Psoas muscle (tissue), 8 donors: ENCODE results near the gene PSORS1C2. TPM values are rescaled to one million over a fixed set of nuclear protein-coding genes. Genes with fewer than 3 reads are reported as not detected.

Source experiments
- ATAC-seq, 4 donors: fragments of 200-7000 bp; cut with Tn5 transposase; one replicate each; pipeline ENCODE4 v1.9.1; 2020; ENCODE audit warnings: moderate library complexity in 3 of 4, mild to moderate bottlenecking in 2 of 4
- DNase-seq, 2 donors: peaks; one replicate each; pipeline ENCODE4 v3.0.0-alpha.2; 2020
- H3K27ac ChIP-seq: fragments of 200-600 bp; one replicate; pipeline ENCODE4 v1.8.0; 2022
- H3K27me3 ChIP-seq, 3 donors: fragments of 200-600 bp in 1 of 3; one replicate each; pipeline versions ENCODE4 v1.6.1 to v1.8.0; 2013 to 2022; ENCODE audit warnings: low read length in 2 of 3, mild to moderate bottlenecking in 2 of 3, moderate library complexity in 1 of 3; ENCODE audit not compliant: insufficient read depth in 3 of 3
- H3K36me3 ChIP-seq, 2 donors: fragments of 200-600 bp in 1 of 2; one replicate each; pipeline versions ENCODE4 v1.6.1 to v1.8.0; 2013 to 2022; ENCODE audit warnings: low read depth in 1 of 2, mild to moderate bottlenecking in 1 of 2, moderate library complexity in 1 of 2; ENCODE audit not compliant: insufficient read depth in 1 of 2
- H3K4me1 ChIP-seq: fragments of 200-600 bp; one replicate; pipeline ENCODE4 v1.8.0; 2022
- H3K4me3 ChIP-seq: fragments of 200-600 bp; one replicate; pipeline ENCODE4 v1.8.0; 2022; ENCODE audit warnings: mild to moderate bottlenecking
- H3K9me3 ChIP-seq: fragments of 200-600 bp; one replicate; pipeline ENCODE4 v1.8.0; 2022
- CTCF ChIP-seq: fragments of 200-600 bp; IDR thresholded peaks from one replicate; pipeline ENCODE4 v1.8.0; 2022; ENCODE audit warnings: antibody characterized with exemption
- WGBS, 3 donors: extraction: QIAGEN DNeasy Blood & Tissue Kit; methylation state at CpG; one replicate each; pipeline versions ENCODE4 v1.1.6 to v1.1.7; 2013; 5-methylcytosine and 5-hydroxymethylcytosine counted together
- intact Hi-C, 2 donors: fragments of 100-400 bp; cut with DNase I; formaldehyde crosslinking; loops; one replicate each; pipeline versions ENCODE4 v1.11.0 to v1.14.2; 2022
- polyA plus RNA-seq, 3 donors: library from polyadenylated mRNA; stranded (reverse); fragments of 200-250 nt; gene quantifications; one replicate each; pipeline ENCODE4 v1.2.3, GENCODE V29; 2013
- total RNA-seq, 4 donors: library from RNA; stranded (reverse); fragmentation: NEBNext Ultra II Directional in 2 of 4; extraction: Animal tissue kit (Norgen Biotek cat#: 25700) in 2 of 4; gene quantifications; one replicate each; pipeline versions ENCODE4 v1.2.1 to v1.2.4, GENCODE V29; 2021 to 2023
- donor health status: healthy with polysubstance abuse.
- donor health status: DM: no; HTN: no; CAD: no; lungs with moderate emphysema.
- donor health status: Bipolar disorder and iron deficiency.
- donor health status: healthy.
- donor health status: DM: yes; HTN: yes; CAD: no.
- donor health status: DM: no; HTN: no; CAD: no.
- donor health status: DM: no; HTN: no; CAD: no.
- donor health status: DM: yes; HTN: yes; CAD: no.

Gene PSORS1C2
- total and polyA plus RNA-seq, 7 donors, result not detected

- peaks cover 0 to 55% of the 10 kb centered on the region in 2 donors for H3K36me3 ChIP-seq
- 77 to 84% (median 84%) methylated on average over 18 of the region's 18 CpGs for WGBS, 3 donors
These were observed 5.6 kb upstream of the PSORS1C2 start for GRCh38 chr6:31144296-31144969.

GRCh38 chr6:31143148-31143547, 4.3 kb upstream of the PSORS1C2 start:
- peaks cover 0 to 51% of the 10 kb centered on the region in 2 donors for H3K36me3 ChIP-seq
- H3K9me3 ChIP-seq, result no peaks in the 10 kb centered on the region
- 37 to 56% (median 52%) methylated on average over 11 of the region's 11 CpGs for WGBS, 3 donors
- H3K27ac ChIP-seq, result no peak overlapping the region
- no peak overlapping the region for H3K4me3 ChIP-seq
- TF ChIP-seq CTCF, result no peak
- H3K27me3 ChIP-seq, result no peaks in the 10 kb centered on the region
- no peaks in the 10 kb centered on the region for H3K4me1 ChIP-seq
- peak; percentile 57 to 87 for DNase-seq
- intact Hi-C loops, result no loop called here
- peak in 3 of 4 donors; percentile 66 to 76 (median 68) for ATAC-seq

More at GRCh38 chr6:31144296-31144969, 5.6 kb upstream of the PSORS1C2 start:
- Histone ChIP-seq H3K27me3 (no peaks in the 10 kb centered on the region), H3K27ac (no peak overlapping the region), H3K4me1 (no peaks in the 10 kb centered on the region), H3K9me3 (no peaks in the 10 kb centered on the region), H3K4me3 (no peak overlapping the region)
- no peak for TF ChIP-seq CTCF
- DNase-seq (peak in 1 of 2 donors; percentile 31), ATAC-seq (no peak)
- intact Hi-C loops, result no loop called here

- no peak for TF ChIP-seq CTCF
- Histone ChIP-seq H3K27me3 (no peaks in the 10 kb centered on the region), H3K4me1 (no peaks in the 10 kb centered on the region), H3K9me3 (no peaks in the 10 kb centered on the region), H3K36me3 (peaks cover 0 to 44% of the 10 kb centered on the region in 2 donors), H3K27ac (no peak overlapping the region), H3K4me3 (no peak overlapping the region)
- DNase-seq (peak in 1 of 2 donors; percentile 32), ATAC-seq (no peak)
- intact Hi-C loops, result no loop called here
- 34 to 44% (median 39%) methylated on average over 2 of the region's 2 CpGs for WGBS, 3 donors
These were observed 3.5 kb upstream of the PSORS1C2 start for GRCh38 chr6:31142361-31142761.

GRCh38 chr6:31140643-31141042, 1.8 kb upstream of the PSORS1C2 start:
- no peak for TF ChIP-seq CTCF
- intact Hi-C loops, result no loop called here
- no peak for ATAC-seq
- Histone ChIP-seq H3K4me1 (no peaks in the 10 kb centered on the region), H3K4me3 (no peak overlapping the region), H3K27ac (no peak overlapping the region), H3K27me3 (no peaks in the 10 kb centered on the region), H3K36me3 (peaks cover 0 to 35% of the 10 kb centered on the region in 2 donors), H3K9me3 (no peaks in the 10 kb centered on the region)
- WGBS, 3 donors, result 83 to 89% (median 83%) methylated on average over 14 to 15 of the region's 15 CpGs
- peak in 1 of 2 donors; percentile 33 for DNase-seq
